HG03025 (cell line): ENCODE results near the gene RAD18.

Source experiments
- ATAC-seq: cut with Tn5 transposase; IDR thresholded peaks from one replicate; pipeline ENCODE4 v1.9.1; 2021; ENCODE audit warnings: mild to moderate bottlenecking, moderate library complexity; ENCODE audit not compliant: unreplicated experiment, low FRiP score

RAD18 gene

DNA sequence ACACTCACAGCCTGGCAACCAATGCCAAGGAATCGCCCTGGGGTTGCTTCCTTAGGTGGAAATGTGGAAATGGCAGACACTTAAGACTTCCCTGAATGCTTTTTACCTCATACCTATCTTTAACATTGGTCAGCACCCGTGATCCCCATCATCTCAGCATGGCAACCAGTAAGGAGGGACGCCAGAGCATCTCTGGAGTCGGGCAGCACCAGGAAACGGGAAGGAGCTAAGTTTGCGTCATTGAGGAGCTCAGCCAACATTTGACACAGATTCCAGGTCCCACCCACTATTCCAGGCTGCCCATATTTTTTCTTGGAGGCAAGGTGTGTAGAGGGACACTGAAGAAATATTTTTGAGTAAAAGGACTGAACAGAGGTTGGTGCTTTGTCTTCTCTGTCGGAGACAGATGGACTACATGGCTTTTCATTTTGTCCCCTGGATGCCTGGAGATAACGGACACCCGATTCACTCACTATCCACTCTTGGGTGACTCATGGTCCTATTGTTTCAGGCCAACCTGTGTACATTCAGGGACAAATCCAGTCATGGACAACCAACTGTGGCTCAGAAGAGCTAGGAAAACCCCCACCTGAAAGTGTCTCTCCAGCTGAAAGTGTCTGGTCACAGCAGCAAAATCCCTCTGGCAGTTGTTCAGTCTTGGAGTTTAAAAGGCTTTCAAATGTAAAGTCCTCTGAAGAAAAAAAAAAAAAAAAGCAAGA, 123.5 kb downstream of the RAD18 start:
- ATAC-seq: no peak

DNA sequence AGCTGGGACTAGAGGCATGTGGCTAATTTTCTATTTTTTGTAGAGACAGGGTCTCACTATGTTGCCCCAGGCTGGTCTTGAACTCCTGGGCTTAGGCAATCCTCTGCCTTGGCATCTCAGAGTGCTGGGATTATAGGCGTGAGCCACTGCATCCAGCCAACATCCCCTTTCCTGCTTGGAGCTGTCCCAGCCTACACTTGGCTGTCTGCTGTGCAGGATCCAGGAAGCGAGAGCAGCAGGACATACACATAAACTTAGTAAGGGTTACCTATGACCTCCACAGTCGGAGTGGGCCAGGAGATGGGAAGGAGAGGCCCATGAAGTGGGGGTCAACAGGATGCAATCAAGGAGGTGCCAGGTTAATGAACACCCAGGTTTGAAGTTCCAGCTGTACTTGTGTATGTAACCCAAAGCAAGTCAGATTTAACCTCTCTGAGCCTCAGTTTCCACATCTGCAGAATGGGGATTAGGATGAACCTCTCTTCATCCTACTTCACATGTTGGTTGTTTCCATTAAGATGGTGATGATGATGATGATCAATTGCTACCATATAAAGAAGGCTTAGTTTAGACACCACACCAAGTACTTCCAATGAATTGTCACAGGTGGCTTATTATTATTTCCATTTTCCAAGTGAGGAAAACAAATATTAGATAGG, 124.4 kb downstream of the RAD18 start:
- ATAC-seq: no peak

DNA sequence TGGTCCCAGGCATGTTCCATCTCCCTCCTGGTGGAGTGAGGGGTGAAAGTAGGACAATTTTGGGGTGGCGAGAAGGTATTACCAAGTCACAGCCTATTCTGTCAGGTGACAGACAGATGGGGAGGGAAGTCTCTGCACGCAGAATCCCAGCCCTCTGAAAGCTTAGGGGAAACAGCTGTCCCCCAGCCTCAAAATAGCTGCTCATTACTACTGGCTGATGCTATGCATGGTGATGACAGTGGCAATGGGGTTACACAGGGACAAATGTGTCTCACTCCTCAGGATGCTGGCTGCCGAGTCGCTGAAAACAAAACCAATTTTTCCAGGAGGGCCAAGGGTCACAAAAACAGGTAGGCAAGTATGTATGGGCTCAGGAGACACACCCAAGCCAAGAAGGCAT, 125.0 kb downstream of the RAD18 start:
- no peak for ATAC-seq

GRCh38 chr3:8837162-8837561, 126.1 kb downstream of the RAD18 start:
- no peak for ATAC-seq

DNA sequence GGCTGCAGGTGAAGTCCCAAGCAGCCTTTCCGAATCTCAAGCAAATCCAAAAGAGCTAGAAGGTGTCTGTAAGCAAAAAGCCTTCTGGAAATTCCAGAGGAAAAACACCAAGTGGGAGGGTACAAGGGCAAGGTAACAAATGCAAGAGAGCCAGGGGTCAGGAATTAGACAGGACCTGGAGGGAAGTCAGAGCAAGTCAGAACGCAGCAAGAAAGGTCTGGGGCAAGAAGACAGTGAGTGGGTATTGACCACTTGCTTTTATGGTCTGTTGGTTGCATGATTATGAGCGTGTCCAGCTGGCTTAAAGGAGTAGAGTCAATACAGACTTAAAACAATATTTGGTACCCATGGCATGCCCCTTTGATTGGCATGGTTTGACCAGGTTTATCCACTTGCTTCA, 127.2 kb downstream of the RAD18 start:
- no peak for ATAC-seq

DNA sequence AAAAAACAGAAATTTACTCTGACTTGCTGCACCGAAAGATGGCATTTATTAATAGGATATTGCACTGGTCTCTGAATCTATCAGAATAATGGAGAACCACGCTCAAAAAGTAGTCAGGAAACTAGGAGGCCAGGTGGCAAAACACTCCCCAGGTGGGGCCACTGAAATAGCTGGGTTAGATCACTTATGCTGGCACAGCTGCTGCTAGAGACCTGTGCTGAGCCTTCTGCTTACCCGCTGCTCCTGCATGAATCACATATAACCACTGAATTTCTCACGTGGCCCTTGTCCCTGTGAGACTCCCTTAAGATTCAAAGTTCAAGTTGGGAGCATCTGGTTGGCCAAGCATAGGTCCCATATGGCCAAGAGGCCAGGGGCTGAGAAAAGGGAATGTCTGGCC, 127.9 kb downstream of the RAD18 start:
- no peak for ATAC-seq

GRCh38 chr3:8834974-8835373, 128.3 kb downstream of the RAD18 start:
- ATAC-seq: no peak

GRCh38 chr3:8827641-8828040, 135.6 kb downstream of the RAD18 start:
- no peak for ATAC-seq
